ENCODE data around the gene GRK3. TPM values are rescaled to one million over a fixed set of nuclear protein-coding genes. Genes with fewer than 3 reads are reported as not detected.
"Not testable (repeated sequence)": the region's sequence is repeated elsewhere in the genome, so short reads cannot be mapped to it uniquely, and the experiment has no call there.

Gene GRK3
- total RNA-seq, 1 experiment from 2014 or later: 0.98 TPM

- DNase-seq (ENCODE audit: low read depth): no peak
- in situ Hi-C loops (cut with HindIII; ENCODE audit: low pct_unique_long_range_greater_than_20kb, low sequenced_read_pairs): no loop called here
Observed at GRCh38 chr22:25567251-25567675, 2.8 kb downstream of the GRK3 start.

- in situ Hi-C loops (cut with HindIII; ENCODE audit: low pct_unique_long_range_greater_than_20kb, low sequenced_read_pairs); DNase-seq (ENCODE audit: low read depth): not testable (repeated sequence)
Observed at GRCh38 chr22:25568066-25568465, 3.6 kb downstream of the GRK3 start.

- DNase-seq (ENCODE audit: low read depth): no peak
- in situ Hi-C loops (cut with HindIII; ENCODE audit: low pct_unique_long_range_greater_than_20kb, low sequenced_read_pairs): no loop called here
Observed at GRCh38 chr22:25569361-25569760, 4.9 kb downstream of the GRK3 start.

- in situ Hi-C loops (cut with HindIII; ENCODE audit: low pct_unique_long_range_greater_than_20kb, low sequenced_read_pairs): no loop called here
- no peak for DNase-seq (ENCODE audit: low read depth)
Observed at GRCh38 chr22:25569983-25570382, 5.5 kb downstream of the GRK3 start.

GRCh38 chr22:25570486-25570885 lies 6.0 kb downstream of the GRK3 start:
- DNase-seq (ENCODE audit: low read depth): no peak
- in situ Hi-C loops (cut with HindIII; ENCODE audit: low pct_unique_long_range_greater_than_20kb, low sequenced_read_pairs): no loop called here

GRCh38 chr22:25571969-25572707 lies 7.7 kb downstream of the GRK3 start:
- in situ Hi-C loops (cut with HindIII; ENCODE audit: low pct_unique_long_range_greater_than_20kb, low sequenced_read_pairs): not testable (repeated sequence)

GRCh38 chr22:25572708-25573171 lies 8.3 kb downstream of the GRK3 start:
- in situ Hi-C loops (cut with HindIII; ENCODE audit: low pct_unique_long_range_greater_than_20kb, low sequenced_read_pairs): no loop called here
- DNase-seq (ENCODE audit: low read depth): no peak

More at GRCh38 chr22:25571969-25572707, 7.7 kb downstream of the GRK3 start:
- DNase-seq (ENCODE audit: low read depth): not testable (repeated sequence)

GRCh38 chr22:25573841-25574240 lies 9.4 kb downstream of the GRK3 start:
- in situ Hi-C loops (cut with HindIII; ENCODE audit: low pct_unique_long_range_greater_than_20kb, low sequenced_read_pairs): no loop called here
- DNase-seq (ENCODE audit: low read depth): no peak

- in situ Hi-C loops (cut with HindIII; ENCODE audit: low pct_unique_long_range_greater_than_20kb, low sequenced_read_pairs): no loop called here
- no peak for DNase-seq (ENCODE audit: low read depth)
Observed at GRCh38 chr22:25574736-25575135, 10.3 kb downstream of the GRK3 start.

GRCh38 chr22:25575674-25576392 lies 11.4 kb downstream of the GRK3 start:
- DNase-seq (ENCODE audit: low read depth); in situ Hi-C loops (cut with HindIII; ENCODE audit: low pct_unique_long_range_greater_than_20kb, low sequenced_read_pairs): not testable (repeated sequence)

GRCh38 chr22:25581452-25581851 lies 17.0 kb downstream of the GRK3 start:
- in situ Hi-C loops (cut with HindIII; ENCODE audit: low pct_unique_long_range_greater_than_20kb, low sequenced_read_pairs); DNase-seq (ENCODE audit: low read depth): not testable (repeated sequence)

GRCh38 chr22:25582946-25583345 lies 18.5 kb downstream of the GRK3 start:
- in situ Hi-C loops (cut with HindIII; ENCODE audit: low pct_unique_long_range_greater_than_20kb, low sequenced_read_pairs): no loop called here
- no peak for DNase-seq (ENCODE audit: low read depth)

- in situ Hi-C loops (cut with HindIII; ENCODE audit: low pct_unique_long_range_greater_than_20kb, low sequenced_read_pairs); DNase-seq (ENCODE audit: low read depth): not testable (repeated sequence)
Observed at GRCh38 chr22:25584993-25585392, 20.5 kb downstream of the GRK3 start.

GRCh38 chr22:25589664-25590063 lies 25.2 kb downstream of the GRK3 start:
- in situ Hi-C loops (cut with HindIII; ENCODE audit: low pct_unique_long_range_greater_than_20kb, low sequenced_read_pairs): not testable (repeated sequence)

GRCh38 chr22:25593323-25593722 lies 28.8 kb downstream of the GRK3 start:
- in situ Hi-C loops (cut with HindIII; ENCODE audit: low pct_unique_long_range_greater_than_20kb, low sequenced_read_pairs); DNase-seq (ENCODE audit: low read depth): not testable (repeated sequence)

More at GRCh38 chr22:25589664-25590063, 25.2 kb downstream of the GRK3 start:
- not testable (repeated sequence) for DNase-seq (ENCODE audit: low read depth)

GRCh38 chr22:25598609-25599008 lies 34.1 kb downstream of the GRK3 start:
- DNase-seq (ENCODE audit: low read depth): no peak
- in situ Hi-C loops (cut with HindIII; ENCODE audit: low pct_unique_long_range_greater_than_20kb, low sequenced_read_pairs): no loop called here

- no peak for DNase-seq (ENCODE audit: low read depth)
- in situ Hi-C loops (cut with HindIII; ENCODE audit: low pct_unique_long_range_greater_than_20kb, low sequenced_read_pairs): no loop called here
Observed at GRCh38 chr22:25602445-25602844, 38.0 kb downstream of the GRK3 start.

- DNase-seq (ENCODE audit: low read depth): no peak
Observed at GRCh38 chr22:25602916-25603315, 38.4 kb downstream of the GRK3 start.

GRCh38 chr22:25605146-25605545 lies 40.7 kb downstream of the GRK3 start:
- in situ Hi-C loops (cut with HindIII; ENCODE audit: low pct_unique_long_range_greater_than_20kb, low sequenced_read_pairs); DNase-seq (ENCODE audit: low read depth): not testable (repeated sequence)

More at GRCh38 chr22:25602916-25603315, 38.4 kb downstream of the GRK3 start:
- in situ Hi-C loops (cut with HindIII; ENCODE audit: low pct_unique_long_range_greater_than_20kb, low sequenced_read_pairs): no loop called here

Measured in Caki2 (cell line).